H1 (cell line): ENCODE measurements around the gene HIP1. TPM values are rescaled to one million over a fixed set of nuclear protein-coding genes. Genes with fewer than 3 reads are reported as not detected.

Experiments
- CTCF ChIA-PET: fragments of 300-600 bp; sonication (Branson Sonifier 250); formaldehyde crosslinking; loops from one replicate; lab custom pipeline; 2021; ENCODE audit not compliant: partially characterized antibody; lab: Charles Lee
- POLR2A ChIA-PET: fragments of 300-600 bp; sonication (Branson Sonifier 250); formaldehyde crosslinking; loops from one replicate; lab custom pipeline; 2021; ENCODE audit warnings: inconsistent platforms; ENCODE audit not compliant: partially characterized antibody; lab: Charles Lee
- DNase-seq, 2 experiments: peaks; one replicate each; pipeline versions ENCODE4 v3.0.0 to v3.0.0-alpha.2; 2010 to 2022; ENCODE audit warnings: low spot score in 2 of 2, low read depth in 1 of 2, mixed read lengths in 1 of 2
- FAIRE-seq: peaks from 2 replicates; lab custom pipeline; 2011; peaks lifted over from hg19 to GRCh38; lab: Jason Lieb, UNC
- H2AFZ ChIP-seq: 2 replicates; pipeline ENCODE4 v1.8.1; 2012; ENCODE audit warnings: low read length, inconsistent platforms
- H2AK5ac ChIP-seq: 2 replicates; pipeline ENCODE4 v1.6.1; 2013; ENCODE audit warnings: low read depth, low read length
- H2BK120ac ChIP-seq: replicated peaks from 2 replicates; pipeline ENCODE3; 2013; ENCODE audit warnings: low read depth, low read length, inconsistent platforms
- H2BK12ac ChIP-seq: 2 replicates; pipeline ENCODE4 v1.6.1; 2013; ENCODE audit warnings: low read depth, low read length
- H2BK15ac ChIP-seq: 2 replicates; pipeline ENCODE4 v1.6.1; 2013; ENCODE audit warnings: low read length
- H2BK20ac ChIP-seq: 2 replicates; pipeline ENCODE4 v1.6.1; 2013; ENCODE audit warnings: low read length
- H2BK5ac ChIP-seq: 2 replicates; pipeline ENCODE4 v1.6.1; 2013; ENCODE audit warnings: low read depth, low read length
- H3K14ac ChIP-seq: 2 replicates; pipeline ENCODE4 v1.6.1; 2013; ENCODE audit warnings: inconsistent platforms; ENCODE audit not compliant: insufficient read length
- H3K18ac ChIP-seq: 2 replicates; pipeline ENCODE4 v1.6.1; 2013; ENCODE audit warnings: low read length; ENCODE audit errors: extremely low read depth
- H3K23ac ChIP-seq: 2 replicates; pipeline ENCODE4 v1.6.1; 2013; ENCODE audit warnings: inconsistent platforms; ENCODE audit not compliant: insufficient read length
- H3K23me2 ChIP-seq: 2 replicates; pipeline ENCODE4 v1.6.1; 2013; ENCODE audit warnings: low read depth, low read length
- H3K27ac ChIP-seq: 2 replicates; pipeline ENCODE4 v1.6.1; 2011; ENCODE audit warnings: low read depth, low read length, inconsistent platforms
- H3K27me3 ChIP-seq, 4 experiments: replicated peaks in 1 of 4; 1 replicate in 1 of 4; 2 replicates in 3 of 4; pipeline versions ENCODE4 v1.6.1 to v1.8.1; 2011 to 2013; ENCODE audit warnings: low read length in 3 of 4, mild to moderate bottlenecking in 3 of 4, inconsistent platforms in 2 of 4, mixed read lengths in 2 of 4, moderate library complexity in 1 of 4; ENCODE audit not compliant: control insufficient read depth in 3 of 4, insufficient read depth in 3 of 4; ENCODE audit errors: extremely low read depth in 1 of 4
- H3K36me3 ChIP-seq, 4 experiments: 2 replicates each; pipeline versions ENCODE4 v1.6.1 to v1.8.1; 2011 to 2013; ENCODE audit warnings: mild to moderate bottlenecking in 4 of 4, low read length in 3 of 4, moderate library complexity in 2 of 4, control low read depth in 1 of 4, inconsistent platforms in 1 of 4; ENCODE audit not compliant: insufficient read depth in 4 of 4, control insufficient read depth in 2 of 4
- H3K4ac ChIP-seq: replicated peaks from 2 replicates; pipeline ENCODE3; 2013; ENCODE audit warnings: low read length, low read depth, mixed read lengths, inconsistent platforms; ENCODE audit not compliant: insufficient read length
- H3K4me1 ChIP-seq, 4 experiments: replicated peaks in 1 of 4; 1 replicate in 1 of 4; 2 replicates in 3 of 4; pipeline versions ENCODE4 v1.6.1 to v1.8.1; 2011 to 2013; ENCODE audit warnings: low read length in 3 of 4, inconsistent platforms in 2 of 4, mixed read lengths in 1 of 4; ENCODE audit not compliant: insufficient read depth in 4 of 4, control insufficient read depth in 3 of 4
- H3K4me2 ChIP-seq, 2 experiments: 2 replicates each; pipeline versions ENCODE4 v1.6.1 to v1.8.1; 2011 to 2013; ENCODE audit warnings: low read depth in 2 of 2, low read length in 2 of 2, control low read depth in 1 of 2, inconsistent platforms in 1 of 2, mild to moderate bottlenecking in 1 of 2; ENCODE audit not compliant: insufficient read depth in 1 of 2
- H3K4me3 ChIP-seq, 4 experiments: fragments of 200-600, 300-600 bp in 1 of 4; sonication (generic), shearing (Covaris generic), sonication (Bioruptor Twin) in 1 of 4; 2 replicates each; pipeline versions ENCODE4 v1.5.1 to v1.8.1; 2011 to 2016; ENCODE audit warnings: low read length in 4 of 4, low read depth in 3 of 4, control low read depth in 2 of 4, inconsistent platforms in 2 of 4, mild to moderate bottlenecking in 2 of 4, mixed read lengths in 1 of 4, moderate library complexity in 1 of 4; ENCODE audit not compliant: insufficient read depth in 2 of 4; ENCODE audit errors: extremely low read depth in 1 of 4
- H3K56ac ChIP-seq: replicated peaks from 2 replicates; pipeline ENCODE3; 2013; ENCODE audit warnings: low read depth, mild to moderate bottlenecking, mixed read lengths, low read length, inconsistent platforms; ENCODE audit not compliant: insufficient read length
- H3K79me1 ChIP-seq: 2 replicates; pipeline ENCODE4 v1.6.1; 2013; ENCODE audit warnings: low read depth, low read length, control low read depth
- H3K79me2 ChIP-seq, 2 experiments: 2 replicates each; pipeline versions ENCODE4 v1.6.1 to v1.8.1; 2012 to 2013; ENCODE audit warnings: low read length in 2 of 2, mild to moderate bottlenecking in 2 of 2, inconsistent platforms in 1 of 2; ENCODE audit not compliant: insufficient read depth in 2 of 2, control insufficient read depth in 1 of 2
- H3K9ac ChIP-seq, 4 experiments: replicated peaks in 1 of 4; 1 replicate in 1 of 4; 2 replicates in 3 of 4; pipeline versions ENCODE4 v1.6.1 to v1.8.1; 2011 to 2013; ENCODE audit warnings: low read depth in 3 of 4, low read length in 3 of 4, control low read depth in 2 of 4, mild to moderate bottlenecking in 2 of 4, moderate library complexity in 2 of 4, inconsistent platforms in 1 of 4; ENCODE audit errors: extremely low read depth in 1 of 4
- H3K9me3 ChIP-seq, 2 experiments: 2 replicates each; pipeline versions ENCODE4 v1.6.1 to v1.8.1; 2012 to 2013; ENCODE audit warnings: mild to moderate bottlenecking in 2 of 2, moderate library complexity in 2 of 2, control low read depth in 1 of 2, inconsistent platforms in 1 of 2, low read depth in 1 of 2, low read length in 1 of 2, mixed read lengths in 1 of 2; ENCODE audit not compliant: insufficient read depth in 2 of 2
- H4K20me1 ChIP-seq, 2 experiments: replicated peaks in 1 of 2; 2 replicates each; pipeline versions ENCODE3 to v1.8.1; 2011 to 2013; ENCODE audit warnings: inconsistent platforms in 2 of 2, low read length in 2 of 2, mild to moderate bottlenecking in 1 of 2; ENCODE audit not compliant: insufficient read depth in 2 of 2, control insufficient read depth in 1 of 2
- H4K5ac ChIP-seq: 2 replicates; pipeline ENCODE4 v1.6.1; 2013; ENCODE audit warnings: low read length, low read depth, mixed read lengths, inconsistent platforms; ENCODE audit not compliant: insufficient read length
- H4K8ac ChIP-seq: 2 replicates; pipeline ENCODE4 v1.8.0; 2013; ENCODE audit warnings: mild to moderate bottlenecking, moderate library complexity, low read length, inconsistent platforms; ENCODE audit not compliant: insufficient read depth; ENCODE audit errors: extremely low read depth
- H4K91ac ChIP-seq: replicated peaks from 2 replicates; pipeline ENCODE3; 2013; ENCODE audit warnings: low read length, mixed read lengths, inconsistent platforms; ENCODE audit not compliant: insufficient read length
- ATF2 ChIP-seq: IDR thresholded peaks from 2 replicates; pipeline ENCODE4 v1.6.1; 2012; ENCODE audit warnings: low read length, inconsistent platforms
- ATF3 ChIP-seq: IDR thresholded peaks from 2 replicates; pipeline ENCODE4 v1.6.1; 2011; ENCODE audit warnings: low read depth, mild to moderate bottlenecking, low read length; ENCODE audit not compliant: insufficient read depth
- BACH1 ChIP-seq: IDR thresholded peaks from 2 replicates; pipeline ENCODE4 v1.6.1; 2012; ENCODE audit warnings: low read length, improper control_type of control experiment
- BCL11A ChIP-seq, 2 experiments: IDR thresholded peaks; one replicate each; pipeline ENCODE4 v1.6.1; 2011; ENCODE audit warnings: low read depth in 2 of 2, low read length in 2 of 2, mild to moderate bottlenecking in 2 of 2
- CHD2 ChIP-seq: IDR thresholded peaks from 2 replicates; pipeline ENCODE4 v1.6.1; 2012; ENCODE audit warnings: low read length, improper control_type of control experiment
- GABPA ChIP-seq: IDR thresholded peaks from 2 replicates; pipeline ENCODE4 v1.6.1; 2011; ENCODE audit warnings: mild to moderate bottlenecking, low read length, moderate library complexity, borderline replicate concordance; ENCODE audit not compliant: insufficient read depth
- JUN ChIP-seq: IDR thresholded peaks from 2 replicates; pipeline ENCODE4 v1.6.1; 2011; ENCODE audit warnings: low read depth, mild to moderate bottlenecking, improper control_type of control experiment, low read length
- POU5F1 ChIP-seq: IDR thresholded peaks from 2 replicates; pipeline ENCODE4 v1.6.1; 2011; ENCODE audit warnings: low read depth, mild to moderate bottlenecking, low read length, moderate library complexity
- RXRA ChIP-seq: IDR thresholded peaks from 2 replicates; pipeline ENCODE4 v1.6.1; 2011; ENCODE audit warnings: low read depth, mild to moderate bottlenecking, low read length, moderate library complexity; ENCODE audit not compliant: insufficient read depth
- YY1 ChIP-seq: IDR thresholded peaks from 2 replicates; pipeline ENCODE4 v1.6.1; 2011; ENCODE audit warnings: low read depth, mild to moderate bottlenecking, low read length
- WGBS, 2 experiments: shearing (Covaris generic) in 1 of 2; methylation state at CpG; one replicate each; pipeline versions ENCODE4 v1.1.6 to v1.1.7; 2013 to 2015; ENCODE audit warnings: low lambda C conversion rate in 2 of 2, mixed read lengths in 2 of 2, inconsistent platforms in 1 of 2, low coverage in 1 of 2, missing lambda C conversion rate in 1 of 2; ENCODE audit not compliant: insufficient replicate concordance in 2 of 2, insufficient coverage in 1 of 2, insufficient read length in 1 of 2; ENCODE audit errors: extremely low coverage in 1 of 2, missing lambda C conversion rate in 1 of 2; 5-methylcytosine and 5-hydroxymethylcytosine counted together
- polyA plus RNA-seq, 7 experiments: library from polyadenylated mRNA; depleted of rRNA in 3 of 7; stranded (reverse) in 5 of 7; unstranded in 2 of 7; fragments of >200 nt in 5 of 7; fragments of 200-250 nt in 2 of 7; gene quantifications; 1 replicate in 5 of 7; 2 replicates in 1 of 7; 4 replicates in 1 of 7; pipeline versions ENCODE4 v1.2.1 to v1.2.3, GENCODE V29; 2011 to 2013; ENCODE audit warnings: missing spikeins in 2 of 7, mixed read lengths in 2 of 7
- total RNA-seq: library from RNA; stranded (reverse); fragmentation: NEBNext Ultra II Directional; extraction: Animal tissue kit (Norgen Biotek cat#: 25700); gene quantifications from 2 replicates; pipeline ENCODE4 v1.2.1, GENCODE V29; 2021

HIP1 gene
- total and polyA plus RNA-seq, 2 of the 8 experiments (the other 6 are each of a cell fraction or from before 2014, with no cell fraction given): 51.8 to 108 TPM

GRCh38 chr7:75688200-75689136 lies 50.3 kb downstream of the HIP1 start:
- H3K9ac ChIP-seq: no peak overlapping the region
- no peak for TF ChIP-seq YY1
- no peak for TF ChIP-seq POU5F1
- no peak for TF ChIP-seq RXRA
- no peak for TF ChIP-seq GABPA
- no peak for TF ChIP-seq BCL11A (IDR thresholded peaks at IDR 0.05; ENCODE audit: low read depth in 2 of 2, low read length in 2 of 2)
- no peak for TF ChIP-seq JUN
- TF ChIP-seq BACH1: no peak
- no peak for TF ChIP-seq CHD2
- no peak for TF ChIP-seq ATF2
- no peak for TF ChIP-seq ATF3

More at GRCh38 chr7:75688200-75689136, 50.3 kb downstream of the HIP1 start:
- H3K18ac ChIP-seq: no peak overlapping the region
- no peak overlapping the region for H3K4me3 ChIP-seq
- H2BK12ac ChIP-seq: no peak overlapping the region
- H4K8ac ChIP-seq: no peak overlapping the region; the same call in 1 of the 2 replicates
- no peak overlapping the region for H3K56ac ChIP-seq
- no peaks in the 10 kb centered on the region for H4K20me1 ChIP-seq
- no peak overlapping the region for H2AFZ ChIP-seq
- H3K27ac ChIP-seq: no peak overlapping the region
- no peak overlapping the region for H4K5ac ChIP-seq
- no peak overlapping the region for H3K14ac ChIP-seq
- FAIRE-seq: no peak
- H2BK20ac ChIP-seq: no peak overlapping the region; the same call in 1 of the 2 replicates
- H4K91ac ChIP-seq: no peak overlapping the region
- ChIA-PET CTCF (interaction anchor here (0.5 to 2.6 kb wide), 6 partner anchors 14 to 157 kb away, joined by 3 to 7 read pairs (median 3); no protein-coding TSS in a partner anchor), POLR2A (no interaction called here)
- no peak overlapping the region for H3K4ac ChIP-seq
- no peak overlapping the region for H2BK5ac ChIP-seq
- no peaks in the 10 kb centered on the region for H3K36me3 ChIP-seq
- no peak overlapping the region for H2BK120ac ChIP-seq
- H3K79me1 ChIP-seq: no peaks in the 10 kb centered on the region
- no peak overlapping the region for H2AK5ac ChIP-seq
- H3K4me1 ChIP-seq: peaks cover 0 to 5% (median 2%) of the 10 kb centered on the region in 4 experiments; a peak in 2 of 7 replicates
- WGBS, 2 experiments: 92% methylated on average over 18 of the region's 37 CpGs; no CpG with 5 or more reads in 1 of the 2 experiments
- H3K23me2 ChIP-seq: no peaks in the 10 kb centered on the region
- H3K4me2 ChIP-seq: no peak overlapping the region
- no peaks in the 10 kb centered on the region for H3K9me3 ChIP-seq
- no peak overlapping the region for H2BK15ac ChIP-seq
- no peaks in the 10 kb centered on the region for H3K79me2 ChIP-seq
- no peaks in the 10 kb centered on the region for H3K27me3 ChIP-seq
- no peak for DNase-seq
- H3K23ac ChIP-seq: no peak overlapping the region
